B cell (primary cell): ENCODE data around the gene IL1RAPL1.

Experiments used
- CTCF ChIP-seq: fragments of 200-600 bp; IDR thresholded peaks from one replicate; pipeline ENCODE4 v1.8.0; 2022; ENCODE audit warnings: antibody characterized with exemption, mild to moderate bottlenecking
- EZH2 ChIP-seq: IDR thresholded peaks from 2 replicates; pipeline ENCODE4 v1.6.1; 2012; ENCODE audit warnings: borderline replicate concordance, low read depth, mild to moderate bottlenecking, moderate library complexity, low read length; ENCODE audit not compliant: insufficient read depth, poor library complexity, severe bottlenecking

- TF ChIP-seq CTCF (no peak), EZH2 (no peak)
Observed at GRCh38 chrX:29724316-29724715, 1137.1 kb downstream of the IL1RAPL1 start.
